ENCODE data around the gene PARM1.

The PARM1 gene

DNA sequence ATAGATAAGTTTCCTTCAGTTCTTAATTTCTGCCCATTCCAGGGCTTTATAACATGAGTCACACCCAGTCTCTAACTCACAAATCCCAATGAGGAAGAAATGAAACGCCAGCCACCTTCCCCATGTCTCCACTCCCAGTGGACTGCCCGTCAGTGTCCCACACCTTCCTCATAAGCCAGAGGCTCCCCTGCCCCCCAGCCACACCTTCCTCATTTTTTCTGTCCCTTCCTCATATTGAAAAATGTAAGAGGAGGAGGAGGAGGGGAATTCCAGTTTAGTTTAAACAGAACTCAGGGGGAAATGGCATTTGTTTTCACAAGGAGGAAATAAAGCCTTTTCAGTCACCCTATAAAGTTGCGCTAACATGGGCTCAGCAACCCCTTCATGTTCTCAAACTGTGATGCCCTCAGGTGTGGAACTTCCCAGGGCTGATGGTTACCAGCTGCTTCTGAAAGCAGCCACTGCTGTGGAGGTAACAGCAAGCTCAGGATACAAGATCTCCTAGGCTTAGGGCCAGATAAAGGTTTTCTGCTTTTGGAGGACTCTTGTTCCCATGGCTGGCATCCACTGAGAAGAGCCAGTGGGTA lies 97.8 kb downstream of the PARM1 start:
- DNase-seq (ENCODE audit: low spot score): peak; percentile 1

- no peak for DNase-seq (ENCODE audit: low spot score)
Measured at GRCh38 chr4:75031775-75032174, 98.9 kb downstream of the PARM1 start.

DNA sequence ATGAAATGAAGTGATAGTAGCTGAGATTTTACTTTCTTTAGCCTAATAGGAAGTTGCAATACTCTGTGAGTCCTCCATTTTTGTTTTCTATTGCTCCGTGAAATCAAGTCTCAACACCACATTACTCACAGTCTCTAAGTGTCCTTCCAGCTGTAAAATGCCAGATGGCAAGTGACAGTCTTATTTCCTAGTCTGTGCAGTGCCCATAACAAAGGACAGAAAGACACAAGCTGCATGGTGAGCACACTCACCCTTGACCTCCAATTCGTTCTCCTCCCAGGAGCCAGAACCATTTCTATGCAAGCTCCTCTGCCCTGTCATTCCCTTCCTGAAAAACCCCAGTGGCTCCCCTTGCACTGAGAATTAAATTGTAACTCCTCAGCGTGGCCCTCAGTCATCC lies 101.6 kb downstream of the PARM1 start:
- DNase-seq (ENCODE audit: low spot score): no peak

DNA sequence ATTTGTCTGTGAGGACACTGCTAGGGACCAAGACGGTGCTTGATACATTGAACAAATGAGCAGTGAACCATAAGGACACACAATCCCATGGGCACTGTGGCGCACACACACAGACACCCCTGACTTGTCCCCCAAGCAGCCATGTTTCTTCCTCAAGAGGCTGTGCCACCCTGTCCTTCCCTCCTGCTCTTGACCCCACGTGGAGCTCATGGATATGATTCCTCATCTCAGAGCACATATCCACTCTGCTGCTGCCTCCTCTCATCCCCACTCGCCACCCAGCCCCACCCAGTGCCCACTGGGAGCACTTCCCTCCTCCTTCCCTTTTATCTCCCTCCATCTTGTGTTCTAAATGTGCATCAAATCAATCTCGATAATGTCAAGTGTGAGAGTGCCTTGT lies 102.4 kb downstream of the PARM1 start:
- DNase-seq (ENCODE audit: low spot score): no peak

GRCh38 chr4:75036046-75036830 lies 103.3 kb downstream of the PARM1 start:
- no peak for DNase-seq (ENCODE audit: low spot score)

- no peak for DNase-seq (ENCODE audit: low spot score)
Measured at GRCh38 chr4:75037252-75037651, 104.3 kb downstream of the PARM1 start.

- no peak for DNase-seq (ENCODE audit: low spot score)
Measured at GRCh38 chr4:75038376-75038775, 105.5 kb downstream of the PARM1 start.

GRCh38 chr4:75040703-75041102 lies 107.8 kb downstream of the PARM1 start:
- no peak for DNase-seq (ENCODE audit: low spot score)

DNA sequence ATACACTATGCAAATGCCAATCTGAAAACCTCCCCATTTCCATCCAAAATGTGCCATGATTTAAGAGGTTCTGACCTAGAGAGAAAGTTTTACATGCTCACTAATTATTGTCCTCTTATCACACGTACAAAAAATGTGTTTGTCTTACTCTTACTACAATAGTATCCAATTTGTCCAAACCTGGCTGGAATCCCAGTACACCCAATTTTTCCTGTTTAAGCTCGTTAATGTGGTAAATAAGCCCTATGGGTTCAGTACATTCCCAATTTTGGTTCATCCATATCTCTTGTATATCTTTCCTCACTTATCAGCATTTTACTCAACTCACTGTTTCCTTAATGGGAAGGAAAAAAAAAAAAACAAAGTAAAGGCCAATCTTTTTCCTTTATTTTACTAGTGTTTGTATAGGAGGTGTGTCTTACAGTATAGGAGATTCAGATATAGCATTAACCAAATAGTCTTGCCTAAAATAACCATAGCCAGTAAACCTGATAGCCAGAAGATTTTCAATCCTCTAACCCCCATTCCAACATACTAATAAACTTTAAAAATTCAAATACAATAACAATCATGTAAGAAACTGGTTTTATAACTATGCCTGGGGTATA lies 109.8 kb downstream of the PARM1 start:
- no peak for DNase-seq (ENCODE audit: low spot score)

GRCh38 chr4:75046226-75046625 lies 113.3 kb downstream of the PARM1 start:
- DNase-seq (ENCODE audit: low spot score): no peak

DNA sequence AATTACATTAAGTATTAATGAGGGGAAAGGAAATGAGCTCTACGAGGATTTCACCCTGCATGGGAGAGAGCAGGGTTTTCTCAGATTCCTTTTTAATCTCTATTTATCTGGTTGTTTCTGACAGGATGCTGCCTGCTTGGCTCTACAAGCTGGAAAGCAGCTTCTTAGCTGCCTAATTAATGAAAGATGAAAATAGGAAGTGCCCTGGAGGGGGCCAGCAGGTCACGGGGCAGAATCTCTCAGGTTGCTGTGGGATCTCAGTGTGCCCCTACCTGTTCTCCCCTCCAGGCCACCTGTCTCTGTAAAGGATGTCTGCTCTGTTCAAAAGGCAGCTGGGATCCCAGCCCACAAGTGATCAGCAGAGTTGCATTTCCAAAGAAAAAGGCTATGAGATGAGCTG lies 113.7 kb downstream of the PARM1 start:
- DNase-seq (ENCODE audit: low spot score): no peak

GRCh38 chr4:75048208-75048879 lies 115.4 kb downstream of the PARM1 start:
- no peak for DNase-seq (ENCODE audit: low spot score)

GRCh38 chr4:75051431-75051830 lies 118.5 kb downstream of the PARM1 start:
- DNase-seq (ENCODE audit: low spot score): no peak

DNA sequence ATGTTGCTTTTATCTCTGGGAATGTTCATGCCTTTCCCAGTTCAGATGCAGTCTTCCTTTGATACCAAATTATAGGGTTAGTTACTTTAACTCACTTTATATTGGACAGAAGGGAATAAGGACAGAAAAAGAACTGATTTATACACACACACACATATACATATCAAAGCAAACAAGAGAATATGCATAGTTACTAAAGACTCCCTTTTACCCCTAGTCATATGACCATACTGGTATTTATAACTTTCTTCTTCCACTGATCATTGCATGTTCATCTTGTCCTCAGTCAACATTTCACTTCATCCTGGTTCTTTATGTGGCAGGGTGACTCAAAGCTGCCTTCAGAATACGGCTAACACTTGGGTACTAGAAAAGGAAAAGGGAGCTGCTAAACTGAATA lies 120.4 kb downstream of the PARM1 start:
- no peak for DNase-seq (ENCODE audit: low spot score)

DNA sequence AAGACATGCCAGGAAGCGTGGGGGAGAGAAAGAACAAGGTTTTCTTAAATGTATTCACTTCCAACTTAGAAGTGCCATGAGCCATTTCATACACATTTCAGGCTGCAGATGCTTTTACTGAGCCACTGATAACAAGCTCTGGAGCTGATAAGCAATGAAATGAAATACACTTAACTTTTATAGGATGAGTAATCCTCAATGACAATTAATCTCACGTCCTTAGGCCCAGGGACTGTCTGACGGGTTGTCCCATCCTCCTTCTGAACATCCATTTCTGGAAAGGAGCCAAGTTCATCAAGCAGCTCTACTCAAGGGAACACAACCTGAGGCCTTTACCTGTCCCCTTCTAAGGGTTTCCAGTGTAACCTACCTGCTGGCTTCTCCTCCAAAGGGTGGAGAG lies 121.2 kb downstream of the PARM1 start:
- no peak for DNase-seq (ENCODE audit: low spot score)

GRCh38 chr4:75056277-75056676 lies 123.4 kb downstream of the PARM1 start:
- no peak for DNase-seq (ENCODE audit: low spot score)

DNA sequence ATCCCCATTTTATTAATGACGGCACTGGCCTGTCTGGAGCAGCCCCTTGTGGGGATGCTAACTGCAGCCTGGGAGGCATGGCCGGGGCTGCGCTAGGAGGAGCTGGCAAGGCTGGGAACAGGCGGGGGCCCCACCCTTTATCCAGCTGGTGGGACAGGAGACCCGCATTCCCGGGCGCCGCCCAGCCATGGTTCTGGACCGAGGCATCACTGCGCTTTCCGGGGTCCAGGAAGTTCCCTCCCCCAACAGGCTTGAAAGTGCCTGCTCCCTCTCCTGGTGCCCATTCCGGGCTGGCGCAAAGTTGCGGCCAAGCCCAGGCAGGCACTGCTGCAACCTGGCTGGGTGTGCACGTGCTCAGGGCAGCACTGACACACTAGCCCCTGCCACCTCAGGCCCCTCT lies 124.5 kb downstream of the PARM1 start:
- DNase-seq (ENCODE audit: low spot score): no peak

GRCh38 chr4:75058486-75058885 lies 125.6 kb downstream of the PARM1 start:
- DNase-seq (ENCODE audit: low spot score): no peak

- no peak for DNase-seq (ENCODE audit: low spot score)
Measured at GRCh38 chr4:75063433-75063832, 130.5 kb downstream of the PARM1 start.

GRCh38 chr4:75065909-75066308 lies 133.0 kb downstream of the PARM1 start:
- no peak for DNase-seq (ENCODE audit: low spot score)

GRCh38 chr4:75069493-75070074 lies 136.7 kb downstream of the PARM1 start:
- no peak for DNase-seq (ENCODE audit: low spot score)

GRCh38 chr4:75071317-75071716 lies 138.4 kb downstream of the PARM1 start:
- DNase-seq (ENCODE audit: low spot score): no peak

- no peak for DNase-seq (ENCODE audit: low spot score)
Measured at GRCh38 chr4:75080888-75081287, 148.0 kb downstream of the PARM1 start.
